ENCODE measurements around the gene TSPAN18. TPM values are rescaled to one million over a fixed set of nuclear protein-coding genes. Genes with fewer than 3 reads are reported as not detected.

Gene TSPAN18
- total and polyA plus RNA-seq, 2 of the 8 experiments (the other 6 are each of a cell fraction or from before 2014, with no cell fraction given): 5.2 to 10.2 TPM

GRCh38 chr11:44966694-44967093 is 239.9 kb downstream of the TSPAN18 start (continued):
- TF ChIP-seq TAF1 (IDR thresholded peaks at IDR 0.05; ENCODE audit: low read depth, low read length): no peak
